Measurements from ENCODE around the gene LCE3B.
"Not testable (repeated sequence)": the region's sequence is repeated elsewhere in the genome, so short reads cannot be mapped to it uniquely, and the experiment has no call there.

LCE3B gene, protein sequence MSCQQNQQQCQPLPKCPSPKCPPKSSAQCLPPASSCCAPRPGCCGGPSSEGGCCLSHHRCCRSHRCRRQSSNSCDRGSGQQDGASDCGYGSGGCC

DNA sequence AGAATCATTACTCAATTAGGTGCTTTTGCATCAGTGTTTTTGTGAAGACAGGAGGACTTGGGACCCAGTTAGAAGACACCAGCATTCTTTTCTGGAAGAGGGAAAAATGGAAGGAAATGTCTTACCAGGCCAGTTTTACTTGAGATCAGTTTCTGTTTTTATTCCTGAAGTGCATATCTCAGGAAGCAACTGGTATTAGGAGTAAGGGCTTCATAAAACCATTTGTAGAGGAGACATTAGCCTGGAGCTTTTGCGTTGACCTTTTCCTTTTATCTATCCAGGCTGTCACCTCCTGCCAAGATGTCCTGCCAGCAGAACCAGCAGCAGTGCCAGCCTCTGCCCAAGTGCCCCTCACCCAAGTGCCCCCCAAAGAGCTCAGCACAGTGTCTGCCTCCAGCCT is at the start of gene LCE3B:
LCE3B (plus strand) TSS at position 301 of the 400 bp plus-strand sequence; CDS start at position 301, 0 bp downstream.
- no peak for DNase-seq

DNA sequence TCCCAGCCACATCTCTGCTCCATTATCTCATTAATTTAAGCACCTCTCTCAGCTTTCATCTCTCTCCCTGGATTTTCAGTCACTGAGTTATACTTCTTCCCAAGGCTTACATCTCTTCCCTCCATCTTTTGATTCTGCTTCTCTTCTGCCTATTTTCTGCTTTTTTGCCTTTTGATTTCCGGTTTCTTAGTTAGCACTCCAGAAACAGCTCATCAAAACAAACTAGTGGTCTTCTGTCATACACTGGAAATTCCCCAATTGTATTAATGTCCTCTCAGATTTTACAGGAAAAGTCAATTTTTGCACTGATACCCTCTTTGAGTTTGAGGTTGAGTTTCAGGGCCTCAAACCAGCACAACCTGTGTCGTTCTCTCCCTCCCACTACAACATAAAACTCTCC is 48.5 kb upstream of the LCE3B start:
- DNase-seq: no peak

DNA sequence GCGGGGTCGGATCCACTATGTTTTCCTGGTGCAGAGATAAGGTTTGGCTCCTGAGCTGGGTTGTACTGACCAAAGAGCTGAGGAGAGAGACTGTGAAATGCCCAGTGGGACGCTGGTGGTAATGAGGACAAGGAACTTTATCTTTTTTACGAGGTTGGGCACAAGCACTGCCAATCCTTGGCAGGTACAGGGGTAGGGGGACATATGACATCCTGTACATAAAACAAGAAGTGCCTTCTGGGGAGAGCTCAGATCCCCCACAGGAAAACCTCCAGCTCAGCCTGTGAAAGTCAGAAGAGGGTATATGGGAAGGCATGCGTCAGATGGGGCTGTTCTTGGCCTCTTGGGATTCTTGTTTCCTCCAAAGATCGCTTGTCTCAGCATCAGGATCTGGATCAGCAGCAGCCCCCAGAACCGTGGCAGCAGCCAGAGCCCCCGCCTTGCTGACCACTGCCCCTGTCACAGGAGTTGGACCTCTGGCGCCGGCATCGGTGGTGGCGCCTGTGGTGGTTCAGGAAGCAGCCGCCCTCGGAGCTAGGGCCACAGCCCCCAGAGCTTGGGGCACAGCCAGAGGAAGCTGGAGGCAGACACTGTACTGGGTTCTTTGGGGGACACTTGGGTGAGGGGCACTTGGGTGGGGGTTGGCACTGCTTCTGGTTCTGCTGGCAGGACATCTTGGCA is 47.9 kb upstream of the LCE3B start:
- DNase-seq: no peak

DNA sequence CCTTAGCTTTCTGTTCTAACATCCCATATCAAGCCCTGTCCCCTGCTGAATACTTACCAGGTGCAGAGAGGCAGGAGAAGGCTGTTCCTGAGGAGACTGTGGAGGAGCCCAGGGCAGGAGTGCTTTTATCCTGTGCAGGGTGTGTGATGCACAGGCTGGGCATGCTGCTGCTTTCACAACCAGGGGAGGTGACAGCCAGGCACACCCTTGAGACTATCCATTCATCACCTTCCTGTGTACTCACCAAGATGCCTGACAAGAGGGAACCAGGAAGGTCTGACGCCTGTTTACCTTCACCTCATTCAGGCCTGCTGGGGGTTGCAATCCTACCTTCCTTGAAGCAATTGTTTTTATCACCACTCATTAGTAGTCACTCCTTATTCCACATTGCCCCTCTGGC is 46.9 kb upstream of the LCE3B start, which contains the start of gene LCE3E:
LCE3E (minus strand) TSS at position 100 of the 400 bp plus-strand sequence. CDS start 572 bp downstream, outside the sequence.
- no peak for DNase-seq

DNA sequence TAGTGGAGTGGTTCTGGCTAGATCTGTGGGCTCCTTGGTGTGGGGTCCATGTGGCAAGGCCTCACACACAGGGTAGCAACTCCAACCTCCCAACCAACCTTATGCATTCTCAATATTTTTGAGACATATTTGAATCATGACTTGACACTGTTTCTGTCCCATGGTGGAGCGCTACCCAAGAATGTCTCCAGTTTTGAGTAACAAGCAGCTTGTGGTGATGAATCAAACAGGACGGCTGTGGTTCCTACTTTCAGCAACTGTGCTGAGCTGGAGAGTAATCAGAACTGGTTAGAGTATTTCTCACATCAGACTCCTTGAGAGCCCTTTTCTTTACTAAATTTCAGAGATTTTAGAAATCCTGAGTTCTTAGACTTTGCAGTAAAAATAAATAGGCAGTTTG is 36.4 kb upstream of the LCE3B start:
- peak; percentile 21 for DNase-seq

DNA sequence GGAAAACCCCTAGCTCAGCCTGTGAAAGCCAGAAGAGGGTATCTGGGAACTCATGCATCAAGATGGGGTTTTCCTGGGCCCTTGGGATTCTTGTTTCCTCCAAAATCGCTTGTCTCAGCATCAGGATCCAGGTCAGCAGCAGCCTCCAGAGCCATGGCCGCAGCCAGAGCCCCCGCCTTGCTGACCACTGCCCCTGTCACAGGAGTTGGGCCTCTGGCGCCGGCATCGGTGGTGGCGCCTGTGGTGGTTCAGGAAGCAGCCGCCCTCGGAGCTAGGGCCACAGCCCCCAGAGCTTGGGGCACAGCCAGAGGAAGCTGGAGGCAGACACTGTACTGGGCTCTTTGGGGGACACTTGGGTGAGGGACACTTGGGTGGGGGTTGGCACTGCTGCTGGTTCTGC is 34.1 kb upstream of the LCE3B start:
- DNase-seq: not testable (repeated sequence)

DNA sequence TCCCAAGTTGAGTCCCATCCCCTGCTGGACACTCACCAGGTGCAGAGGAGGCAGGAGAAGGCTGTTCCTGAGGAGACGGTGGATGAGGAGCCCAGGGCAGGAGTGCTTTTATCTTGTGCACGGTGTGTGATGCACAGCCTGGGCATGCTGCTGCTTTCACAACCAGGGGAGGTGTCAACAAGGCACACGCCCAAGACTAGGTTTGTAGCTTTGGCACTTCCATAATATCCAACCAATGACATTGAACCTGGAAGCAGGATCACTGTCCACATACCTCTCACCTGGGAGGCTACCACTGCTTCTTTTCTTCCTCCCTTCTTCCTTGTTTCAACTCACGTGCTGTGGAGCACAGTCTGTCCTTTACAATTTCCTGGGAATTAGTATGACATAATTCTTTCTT is 33.2 kb upstream of the LCE3B start, which contains the start of gene LCE3D:
LCE3D (minus strand) TSS at position 84 of the 400 bp plus-strand sequence. CDS start 580 bp downstream, outside the sequence.
- DNase-seq: no peak

DNA sequence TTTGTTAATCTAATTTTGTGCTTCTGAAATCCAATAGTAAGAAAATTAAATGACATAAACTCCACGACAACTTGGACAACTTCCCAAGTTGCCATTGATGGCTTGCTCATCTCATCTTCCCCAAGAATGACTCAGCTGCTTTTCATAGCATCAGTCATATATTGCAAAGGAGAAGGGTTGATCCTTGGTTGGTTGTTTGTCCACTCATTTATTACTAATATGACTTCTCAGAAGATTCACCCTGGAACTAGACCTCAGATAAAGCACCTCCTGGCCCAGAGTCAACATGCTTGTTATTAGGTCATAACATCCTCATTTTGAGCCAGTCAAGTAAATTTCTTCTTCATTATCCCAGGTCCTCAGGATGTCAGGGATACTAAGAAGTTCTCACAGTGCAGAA is 31.0 kb upstream of the LCE3B start:
- no peak for DNase-seq

DNA sequence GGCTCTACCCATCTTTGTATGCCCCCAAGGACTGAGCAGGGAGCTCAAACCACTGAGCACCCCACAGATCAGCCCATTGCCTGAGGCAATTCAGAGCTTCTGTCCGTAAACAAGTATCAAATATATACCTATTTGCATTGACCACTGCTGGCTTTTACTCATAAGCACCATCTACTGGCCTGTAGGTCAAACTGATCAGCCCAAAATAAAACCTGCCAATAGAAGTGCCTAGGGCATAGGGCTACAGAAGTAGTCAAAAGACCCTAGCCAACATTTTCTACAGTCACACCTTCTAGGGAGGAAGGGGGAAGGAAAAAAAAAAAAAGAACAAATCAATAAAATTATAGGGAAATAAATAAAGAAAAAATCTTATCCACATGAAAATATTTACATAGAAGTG is 28.0 kb upstream of the LCE3B start:
- DNase-seq: no peak

DNA sequence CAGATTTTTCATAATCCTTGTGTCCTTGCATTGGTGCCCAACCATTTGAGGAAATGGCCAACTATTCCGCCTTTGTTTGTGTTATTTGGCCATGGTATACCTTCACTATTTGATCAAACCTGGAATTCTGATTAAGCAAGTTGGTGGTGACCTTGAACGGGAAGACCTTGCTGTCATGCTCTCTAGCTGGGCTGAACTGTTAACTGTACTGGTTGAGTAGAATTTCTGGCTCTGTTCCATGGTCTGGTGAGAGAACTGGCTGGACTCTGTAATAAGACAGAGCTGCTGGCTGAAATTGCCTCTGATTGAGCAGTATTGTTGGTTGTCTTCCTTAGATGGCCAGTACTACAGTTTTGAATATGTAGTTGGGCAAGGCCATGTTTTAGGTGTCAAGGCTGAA is 16.6 kb upstream of the LCE3B start:
- DNase-seq: no peak

DNA sequence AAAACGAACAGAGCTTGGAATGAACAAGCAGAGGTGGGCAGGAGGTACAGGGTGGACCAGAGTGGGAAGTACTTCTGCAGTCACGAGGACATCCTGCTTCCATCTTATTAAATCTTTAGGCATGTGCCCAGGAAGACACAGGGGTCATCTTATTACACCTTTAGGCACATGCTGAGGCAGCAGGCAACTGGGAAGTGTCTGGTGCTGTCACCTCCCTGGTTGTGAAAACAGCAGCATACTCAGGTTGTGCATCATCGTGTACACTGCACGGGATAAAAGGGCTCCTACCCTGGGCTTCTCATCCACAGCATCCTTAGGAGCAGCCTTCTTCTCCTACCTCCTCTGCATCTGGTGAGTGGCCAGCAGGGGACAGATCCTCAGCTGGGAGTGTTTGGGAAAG is 13.7 kb upstream of the LCE3B start, which contains the start of gene LCE3C:
LCE3C (plus strand) TSS at position 301 of the 400 bp plus-strand sequence. CDS start 498 bp downstream, outside the sequence.
- no peak for DNase-seq

DNA sequence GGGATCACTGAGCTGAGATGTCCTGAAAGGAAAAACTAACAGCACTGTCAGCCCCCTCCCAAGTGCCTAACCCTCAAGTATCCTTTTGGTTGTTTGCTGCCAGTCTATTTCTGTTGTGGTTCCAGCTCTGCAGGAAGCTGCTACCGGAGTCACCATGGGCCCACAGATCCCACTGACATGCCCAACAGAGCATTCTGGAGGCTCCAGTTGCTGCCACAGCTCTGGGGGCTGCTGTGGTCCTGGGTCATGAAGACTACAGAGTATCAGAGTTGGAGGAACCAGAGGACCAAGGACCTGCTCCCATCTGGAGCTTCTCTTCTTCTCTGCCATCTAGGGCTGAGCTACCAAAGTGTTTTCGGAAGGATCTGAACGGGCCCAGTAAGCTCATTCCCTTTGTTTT is 8.4 kb downstream of the LCE3B start:
- no peak for DNase-seq

DNA sequence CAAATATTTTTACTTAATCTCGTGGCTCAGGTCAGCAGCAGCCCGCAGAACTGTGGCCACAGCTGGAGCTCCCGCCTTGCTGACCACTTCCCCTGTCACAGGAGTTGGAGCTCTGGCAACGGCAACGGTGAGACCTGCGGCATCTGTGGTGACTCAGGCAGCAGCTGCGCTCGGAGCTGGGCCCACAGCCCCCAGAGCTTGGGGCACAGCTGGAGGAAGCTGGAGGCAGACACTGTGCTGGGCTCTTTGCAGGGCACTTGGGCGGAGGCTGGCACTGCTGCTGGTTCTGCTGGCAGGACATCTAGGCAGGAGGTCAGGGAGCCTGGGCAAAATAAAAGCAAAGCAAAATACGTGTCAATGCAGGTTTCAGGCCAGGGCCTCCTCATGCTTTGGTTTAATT is 9.2 kb downstream of the LCE3B start, which contains the start of gene LCE3A:
LCE3A (minus strand) TSS at position 301 of the 400 bp plus-strand sequence; CDS start at position 301, 0 bp downstream.
- DNase-seq: no peak

DNA sequence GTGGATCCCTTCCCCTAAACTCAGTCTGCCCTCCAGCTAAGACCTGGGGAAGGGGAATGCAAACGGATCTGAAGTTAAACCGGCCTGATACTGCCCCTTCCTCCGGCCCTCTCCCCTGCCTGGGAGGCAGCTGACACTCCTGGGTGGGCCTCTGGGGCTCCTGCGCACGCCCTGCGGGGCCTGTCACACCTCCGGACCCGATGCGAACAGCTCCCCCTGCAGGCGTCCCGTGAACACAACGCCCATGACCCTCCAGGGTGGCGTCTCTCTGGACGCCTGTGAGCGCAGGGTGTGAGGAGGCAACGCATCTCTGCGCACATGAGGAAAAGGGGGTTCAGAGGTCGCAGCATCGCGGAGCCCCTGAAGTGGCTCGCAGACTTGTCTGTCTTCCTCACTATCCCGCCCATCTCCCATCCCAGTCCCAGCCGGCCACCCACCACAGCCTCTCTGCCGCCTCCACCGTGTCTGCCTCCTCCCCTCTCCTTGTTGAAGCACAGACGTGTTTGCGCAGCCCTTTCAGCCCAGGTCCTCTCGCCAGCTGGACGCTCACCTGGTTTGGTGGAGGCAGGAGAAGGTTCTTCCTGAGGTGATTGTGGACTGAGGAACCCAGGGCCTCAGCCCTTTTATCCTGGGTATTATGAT is 9.7 kb downstream of the LCE3B start:
- peak; percentile 8 for DNase-seq

DNA sequence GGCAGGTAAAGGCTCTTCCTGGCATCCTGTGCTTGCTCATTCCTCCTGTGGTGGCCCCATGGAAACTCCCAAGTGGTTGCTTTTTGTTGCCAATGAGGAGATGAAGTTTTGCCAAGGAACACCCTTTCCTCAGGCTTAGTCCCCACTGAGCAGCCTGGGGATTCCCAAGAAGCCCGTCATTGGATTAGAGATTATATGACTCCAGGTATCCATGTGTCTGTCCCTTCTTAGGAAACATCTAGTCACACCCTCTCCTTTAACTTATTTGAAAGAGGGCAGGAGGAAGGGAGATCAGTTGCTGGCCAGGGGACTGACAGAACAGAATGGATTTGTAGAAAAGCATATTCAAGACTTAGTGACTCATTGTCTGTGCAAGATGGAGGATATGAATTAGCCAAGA is 13.1 kb downstream of the LCE3B start:
- DNase-seq: no peak

DNA sequence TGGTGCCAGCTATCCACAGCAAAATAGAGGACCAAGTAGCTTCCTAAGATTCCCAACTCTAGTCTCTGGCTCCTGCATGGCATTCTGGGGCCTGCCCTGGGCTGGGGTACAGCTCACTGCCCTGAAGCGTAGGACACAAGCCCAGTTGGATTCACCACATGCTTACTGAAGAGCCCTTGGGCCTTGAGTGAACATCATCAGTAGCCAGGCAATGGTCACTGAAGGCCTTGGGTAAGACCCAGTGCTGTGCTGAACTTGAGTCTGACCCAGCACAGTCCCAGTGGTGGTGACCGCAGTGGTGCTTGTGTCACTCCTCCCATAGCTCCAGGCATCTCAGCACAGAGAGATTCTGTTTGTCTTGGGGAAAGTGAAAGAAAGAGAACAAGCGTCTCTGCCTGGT is 17.0 kb downstream of the LCE3B start:
- no peak for DNase-seq

DNA sequence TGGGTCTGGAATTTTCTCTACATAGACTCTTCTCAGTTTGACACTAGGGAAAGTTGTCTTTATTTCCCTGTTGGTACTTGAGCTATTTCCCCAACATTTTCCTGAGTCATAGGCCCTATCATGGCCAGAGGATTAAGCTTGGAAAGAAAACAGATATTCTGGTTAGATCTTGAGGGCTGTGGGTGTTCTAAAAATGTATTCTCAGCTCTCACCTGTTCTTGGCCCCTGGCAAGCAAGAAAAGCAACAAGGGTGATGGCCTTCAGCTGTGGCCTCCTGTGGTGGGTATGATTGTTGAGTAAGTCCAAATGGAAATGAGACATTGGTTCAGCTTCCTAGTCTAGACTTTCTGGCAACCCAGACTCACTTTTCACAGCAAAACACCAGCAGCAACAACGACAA is 26.7 kb downstream of the LCE3B start:
- DNase-seq: no peak

DNA sequence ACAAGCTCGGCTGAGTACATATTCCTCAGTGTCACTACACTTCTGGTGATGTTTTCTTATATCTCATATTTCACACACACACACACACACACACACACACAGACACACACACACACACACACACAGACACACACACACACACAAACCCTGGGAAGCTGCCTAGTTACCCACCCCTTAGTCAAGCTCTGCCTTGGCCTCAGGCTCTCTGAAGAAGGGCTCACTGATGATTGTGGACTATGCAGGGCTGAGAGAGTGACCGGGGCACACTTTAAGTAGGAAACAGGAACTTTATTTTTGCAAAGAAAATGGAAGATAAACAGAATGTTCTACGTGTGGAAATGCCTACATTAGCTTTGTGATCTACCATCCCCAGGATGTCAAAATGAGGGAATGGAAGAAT is 30.3 kb downstream of the LCE3B start:
- no peak for DNase-seq

DNA sequence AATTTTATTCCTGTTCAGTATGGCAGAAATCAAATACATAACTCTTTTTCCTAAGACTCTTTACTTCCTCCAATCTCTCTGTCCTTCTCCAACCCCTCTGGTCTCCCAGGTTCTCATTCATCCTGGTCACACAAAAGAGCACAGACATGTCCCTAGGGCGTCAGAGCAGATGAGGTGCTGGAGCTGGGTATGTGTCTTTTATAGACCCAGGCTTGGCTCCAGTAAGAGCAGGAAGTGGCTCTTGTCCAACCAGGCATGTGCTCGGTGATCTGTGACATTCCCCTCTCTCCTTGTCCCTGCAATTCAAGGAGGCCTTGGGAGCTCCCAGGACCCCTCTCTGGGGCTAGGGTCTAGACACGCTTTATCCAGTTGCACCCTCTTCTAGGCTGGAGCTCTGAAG is 31.5 kb downstream of the LCE3B start:
- no peak for DNase-seq

DNA sequence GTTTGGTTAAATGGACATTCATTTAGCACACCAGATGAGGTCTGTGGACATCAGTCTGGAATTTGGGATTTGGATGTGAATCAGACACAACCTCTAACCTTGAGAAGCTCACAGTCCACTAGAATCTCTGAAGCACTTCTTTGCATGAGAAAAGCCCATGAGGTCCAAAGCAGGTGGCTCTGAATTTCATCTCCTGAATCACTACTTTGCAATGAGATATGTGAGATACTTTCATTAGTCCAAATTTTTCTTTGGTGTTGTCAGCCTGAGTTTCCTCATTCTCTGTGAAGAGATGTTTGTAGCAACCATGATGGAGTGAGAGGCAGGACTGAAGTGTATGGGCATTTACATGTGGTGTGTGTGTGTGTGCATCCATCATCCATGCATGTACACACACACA is 33.0 kb downstream of the LCE3B start:
- DNase-seq: no peak

DNA sequence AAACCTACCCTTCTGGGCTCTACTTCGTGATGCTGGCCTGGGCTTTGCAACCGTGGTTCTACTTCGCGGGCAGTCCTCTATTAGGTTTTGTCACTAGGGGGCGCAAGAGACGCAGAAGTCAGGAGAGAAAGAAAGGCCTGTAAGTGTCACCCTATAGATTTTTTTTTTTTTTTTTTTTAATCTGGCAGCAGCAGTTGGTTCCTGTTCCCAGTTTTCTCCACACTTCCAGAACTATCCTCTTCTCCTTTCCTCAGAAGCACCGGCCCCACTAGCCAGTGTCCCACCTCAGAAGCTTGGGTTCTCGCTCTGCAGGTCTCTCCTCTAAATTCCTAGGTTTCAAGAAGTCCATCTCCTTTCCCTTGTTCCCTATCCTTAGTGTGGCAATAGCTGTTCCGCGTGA is 40.5 kb downstream of the LCE3B start:
- DNase-seq: peak; percentile 61

DNA sequence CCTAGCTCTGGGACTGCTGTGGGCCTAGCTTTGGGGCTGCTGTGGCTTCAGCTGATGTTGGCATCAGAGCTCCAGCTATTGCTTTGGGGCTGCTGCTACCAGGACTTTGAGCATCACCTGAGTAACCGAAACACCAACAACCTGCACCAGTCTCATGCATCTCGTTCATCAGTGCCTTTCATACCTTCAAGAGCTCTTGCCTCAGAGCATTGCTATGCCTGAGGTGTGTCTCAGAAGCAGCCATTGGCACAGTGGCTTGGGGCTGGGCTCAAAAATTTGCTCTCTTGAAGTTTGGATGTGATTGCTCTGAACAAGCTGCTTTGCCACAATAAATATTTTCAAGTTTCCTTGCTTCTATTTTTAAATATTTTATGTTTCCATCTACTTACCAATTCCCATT is 42.8 kb downstream of the LCE3B start:
- no peak for DNase-seq

DNA sequence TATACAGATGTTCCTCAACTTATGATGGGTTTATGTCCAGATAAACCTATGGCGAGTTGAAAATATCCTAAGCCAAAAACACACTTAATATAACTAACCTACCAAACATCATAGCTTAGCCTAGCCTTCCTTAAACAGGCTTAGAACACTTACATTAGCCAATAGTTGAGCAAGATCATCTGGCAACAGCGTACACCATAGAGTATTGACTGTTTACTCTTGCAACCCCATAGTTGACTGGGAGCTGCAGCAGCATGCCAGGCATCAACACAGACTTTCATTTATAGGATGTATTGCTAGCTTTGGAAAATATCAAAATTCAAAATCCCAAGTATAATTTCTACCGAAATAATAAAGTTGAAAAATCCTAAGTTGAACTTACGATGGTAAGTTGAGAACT is 44.1 kb downstream of the LCE3B start:
- DNase-seq: no peak

DNA sequence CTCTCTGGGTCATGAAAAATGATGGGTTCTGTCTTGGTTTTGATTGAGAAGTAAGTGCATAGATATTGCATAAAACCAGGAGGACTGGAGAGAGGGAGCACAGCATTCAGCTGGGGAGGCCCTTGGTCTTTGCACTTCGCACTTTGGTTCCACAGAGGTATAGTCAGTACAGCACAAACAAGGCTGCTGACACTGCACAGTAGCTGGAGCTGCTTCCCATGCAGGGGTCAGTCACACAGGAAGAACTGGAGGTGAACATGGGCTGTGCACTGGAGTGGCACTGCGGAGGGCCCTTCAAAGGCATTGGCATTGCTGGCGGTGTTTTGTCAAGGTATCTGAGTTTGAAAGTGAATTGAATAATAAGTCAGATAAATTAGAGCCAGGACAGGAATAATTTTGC is 45.0 kb downstream of the LCE3B start:
- DNase-seq: no peak

All from stimulated activated CD4-positive, alpha-beta T cell treated with anti-CD3 and anti-CD28 coated beads, Interleukin-1b, Interleukin-23, amount 100 ng/mL, for 48 hours (primary cell).